ENCODE measurements around the gene FUT1.

- TF ChIP-seq POLR2AphosphoS5 (IDR thresholded peaks at IDR 0.05; ENCODE audit: low read depth, low read length) (no peak), POLR2A (IDR thresholded peaks at IDR 0.05; ENCODE audit: low read depth, low read length) (no peak), POU2F2 (IDR thresholded peaks at IDR 0.05; ENCODE audit: low read depth, low read length) (no peak)
These were observed 12.9 kb downstream of the FUT1 start for GRCh38 chr19:48739404-48740163.

All from GM12891 (cell line).